ENCODE results near the gene USP10.

DNA sequence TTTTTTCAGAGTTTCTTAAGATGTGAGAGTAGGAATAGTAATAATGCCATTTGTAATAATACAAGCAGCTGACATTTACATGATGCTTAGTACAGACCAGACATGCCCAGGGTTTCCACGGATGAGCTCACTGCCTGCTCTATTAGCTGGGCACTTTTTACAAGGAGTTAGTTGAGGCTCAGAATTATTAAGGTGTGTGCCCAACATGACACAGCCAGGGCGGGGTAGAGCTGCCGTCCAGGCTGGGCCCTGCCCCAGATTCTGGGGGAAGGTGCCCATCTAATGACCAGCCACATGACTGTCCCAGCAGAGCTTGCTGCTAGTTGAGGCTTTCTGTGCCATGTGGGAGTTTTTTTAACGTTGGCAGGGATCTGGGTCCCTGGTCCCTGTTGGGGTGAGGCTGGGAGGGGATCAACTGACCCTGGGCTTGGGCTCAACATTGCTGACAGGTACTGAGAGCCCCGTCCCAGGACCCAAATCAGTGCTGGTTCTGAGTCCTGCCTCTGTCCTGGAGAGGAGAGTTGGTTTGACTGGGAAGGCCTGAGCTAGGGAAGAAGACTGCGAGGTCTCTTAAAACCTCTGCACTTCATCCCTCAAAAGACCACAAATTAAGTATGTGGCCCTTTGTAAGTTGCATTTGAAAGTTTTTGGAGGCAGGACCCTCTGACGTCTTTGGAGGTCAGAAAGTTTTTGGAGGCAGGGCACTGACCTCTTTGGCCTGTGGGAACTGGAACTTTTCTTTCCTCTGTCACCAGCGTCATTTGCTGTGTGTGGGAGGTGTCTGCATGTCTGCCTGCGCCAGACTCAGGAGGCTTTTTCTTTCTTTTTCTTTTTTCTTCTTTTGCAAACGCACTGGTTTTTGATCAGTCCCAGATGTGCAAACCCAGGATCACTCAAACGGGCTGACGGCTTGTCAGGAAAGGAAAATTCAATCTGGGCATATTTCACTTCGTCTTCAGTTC is 122.2 kb downstream of the USP10 start:
- TF ChIP-seq, protein P1, sequence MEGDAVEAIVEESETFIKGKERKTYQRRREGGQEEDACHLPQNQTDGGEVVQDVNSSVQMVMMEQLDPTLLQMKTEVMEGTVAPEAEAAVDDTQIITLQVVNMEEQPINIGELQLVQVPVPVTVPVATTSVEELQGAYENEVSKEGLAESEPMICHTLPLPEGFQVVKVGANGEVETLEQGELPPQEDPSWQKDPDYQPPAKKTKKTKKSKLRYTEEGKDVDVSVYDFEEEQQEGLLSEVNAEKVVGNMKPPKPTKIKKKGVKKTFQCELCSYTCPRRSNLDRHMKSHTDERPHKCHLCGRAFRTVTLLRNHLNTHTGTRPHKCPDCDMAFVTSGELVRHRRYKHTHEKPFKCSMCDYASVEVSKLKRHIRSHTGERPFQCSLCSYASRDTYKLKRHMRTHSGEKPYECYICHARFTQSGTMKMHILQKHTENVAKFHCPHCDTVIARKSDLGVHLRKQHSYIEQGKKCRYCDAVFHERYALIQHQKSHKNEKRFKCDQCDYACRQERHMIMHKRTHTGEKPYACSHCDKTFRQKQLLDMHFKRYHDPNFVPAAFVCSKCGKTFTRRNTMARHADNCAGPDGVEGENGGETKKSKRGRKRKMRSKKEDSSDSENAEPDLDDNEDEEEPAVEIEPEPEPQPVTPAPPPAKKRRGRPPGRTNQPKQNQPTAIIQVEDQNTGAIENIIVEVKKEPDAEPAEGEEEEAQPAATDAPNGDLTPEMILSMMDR (conservative IDR thresholded peaks at IDR 0.05 in 1 of 2, IDR thresholded peaks at IDR 0.05 in 1 of 2; ENCODE audit: extremely low read depth in 1 of 2, insufficient read depth in 1 of 2, low read depth in 1 of 2, low read length in 2 of 2), result no peak
- no peak for TF ChIP-seq EZH2 (IDR thresholded peaks at IDR 0.05; ENCODE audit: borderline replicate concordance, low read length)

Data from mammary epithelial cell (primary cell).